ENCODE data around the gene CTNNAL1. TPM values are rescaled to one million over a fixed set of nuclear protein-coding genes. Genes with fewer than 3 reads are reported as not detected.
"Not testable (repeated sequence)": the region's sequence is repeated elsewhere in the genome, so short reads cannot be mapped to it uniquely, and the experiment has no call there.

The CTNNAL1 gene
- total RNA-seq, 1 experiment from 2014 or later: 72.0 TPM

- Histone ChIP-seq H3K4me1 (ENCODE audit: insufficient read depth, low read length, poor library complexity, severe bottlenecking) (no peaks in the 10 kb centered on the region), H3K27ac (ENCODE audit: low read depth, low read length, poor library complexity, severe bottlenecking) (no peak overlapping the region), H3K4me3 (ENCODE audit: low read depth, low read length, poor library complexity, severe bottlenecking) (no peak overlapping the region), H3K9me3 (ENCODE audit: low read depth, low read length, poor library complexity, severe bottlenecking) (no peaks in the 10 kb centered on the region), H3K27me3 (replicated peaks; ENCODE audit: insufficient read depth, low read depth, low read length, poor library complexity) (no peaks in the 10 kb centered on the region), H3K36me3 (ENCODE audit: insufficient read depth, low read length, poor library complexity, severe bottlenecking) (peaks cover 45% of the 10 kb centered on the region)
- DNase-seq (ENCODE audit: low spot score): no peak
- no TSS peak for BruUV-seq (replicated peaks)
- CTCF ChIA-PET: no interaction called here
- intact Hi-C loops (cut with micrococcal nuclease; ENCODE audit: unreplicated experiment): no loop called here
- TF ChIP-seq EZH2 (IDR thresholded peaks at IDR 0.05; ENCODE audit: borderline replicate concordance, low read depth, low read length, poor library complexity, severe bottlenecking): no peak
- no peak for TF ChIP-seq CTCF (conservative IDR thresholded peaks at IDR 0.05; ENCODE audit: low read depth, low read length)
- POLR2A ChIA-PET (ENCODE audit: low non-redundant PET): no interaction called here
Observed at GRCh38 chr9:108903420-108904103, 109.7 kb downstream of the CTNNAL1 start.

GRCh38 chr9:108900176-108900575, 113.1 kb downstream of the CTNNAL1 start:
- no peak for DNase-seq (ENCODE audit: low spot score)
- POLR2A ChIA-PET (ENCODE audit: low non-redundant PET): interaction anchor here (0.7 kb wide), 1 partner anchor 20 kb away, joined by 6 read pairs; no protein-coding TSS in a partner anchor
- H3K27me3 ChIP-seq (replicated peaks; ENCODE audit: insufficient read depth, low read depth, low read length, poor library complexity): no peaks in the 10 kb centered on the region
- CTCF ChIA-PET: no interaction called here
- TF ChIP-seq CTCF (conservative IDR thresholded peaks at IDR 0.05; ENCODE audit: low read depth, low read length): no peak
- no peak for TF ChIP-seq EZH2 (IDR thresholded peaks at IDR 0.05; ENCODE audit: borderline replicate concordance, low read depth, low read length, poor library complexity, severe bottlenecking)
- no peak overlapping the region for H3K4me3 ChIP-seq (ENCODE audit: low read depth, low read length, poor library complexity, severe bottlenecking)
- BruUV-seq (replicated peaks): no TSS peak
- intact Hi-C loops (cut with micrococcal nuclease; ENCODE audit: unreplicated experiment): no loop called here
- no peaks in the 10 kb centered on the region for H3K9me3 ChIP-seq (ENCODE audit: low read depth, low read length, poor library complexity, severe bottlenecking)
- H3K36me3 ChIP-seq (ENCODE audit: insufficient read depth, low read length, poor library complexity, severe bottlenecking): peaks cover 62% of the 10 kb centered on the region
- no peak overlapping the region for H3K27ac ChIP-seq (ENCODE audit: low read depth, low read length, poor library complexity, severe bottlenecking)
- H3K4me1 ChIP-seq (ENCODE audit: insufficient read depth, low read length, poor library complexity, severe bottlenecking): no peaks in the 10 kb centered on the region

DNA sequence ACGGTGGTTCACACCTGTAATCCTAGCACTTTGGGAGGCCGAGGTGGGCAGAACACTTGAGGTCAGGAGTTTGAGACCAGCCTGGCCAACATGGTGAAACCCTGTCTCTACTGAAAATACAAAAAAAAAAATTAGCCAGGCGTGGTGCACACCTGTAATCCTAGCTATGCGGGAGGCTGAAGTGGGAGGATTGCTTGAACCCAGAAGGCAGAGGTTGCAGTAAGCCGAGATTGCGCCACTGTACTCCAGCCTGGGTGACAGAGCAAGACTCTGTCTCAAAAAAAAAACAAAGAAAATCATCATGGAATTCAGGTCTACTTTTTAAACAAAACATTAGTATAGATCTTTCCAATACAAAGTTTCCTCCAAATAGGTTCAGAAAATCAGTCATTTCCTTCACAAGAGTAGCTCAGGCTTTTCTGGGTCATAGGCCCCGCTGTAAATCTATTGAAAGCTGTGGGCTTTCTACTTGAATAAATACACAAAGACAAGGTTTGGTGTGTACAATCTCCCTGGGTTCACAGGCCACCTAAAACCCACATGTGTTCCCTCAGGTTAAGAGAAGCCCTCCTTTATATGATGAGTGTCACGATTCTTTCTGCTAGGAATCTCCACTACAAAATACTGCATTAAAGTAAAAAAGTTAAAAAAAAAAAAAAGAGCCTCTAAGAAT, 114.1 kb downstream of the CTNNAL1 start:
- H3K27me3 ChIP-seq (replicated peaks; ENCODE audit: insufficient read depth, low read depth, low read length, poor library complexity); H3K9me3 ChIP-seq (ENCODE audit: low read depth, low read length, poor library complexity, severe bottlenecking); H3K27ac ChIP-seq (ENCODE audit: low read depth, low read length, poor library complexity, severe bottlenecking); H3K4me3 ChIP-seq (ENCODE audit: low read depth, low read length, poor library complexity, severe bottlenecking); H3K4me1 ChIP-seq (ENCODE audit: insufficient read depth, low read length, poor library complexity, severe bottlenecking); intact Hi-C loops (cut with micrococcal nuclease; ENCODE audit: unreplicated experiment); CTCF ChIA-PET; BruUV-seq (replicated peaks); DNase-seq (ENCODE audit: low spot score): not testable (repeated sequence)
- POLR2A ChIA-PET (ENCODE audit: low non-redundant PET): interaction anchor here (0.7 kb wide), 1 partner anchor 21 kb away, joined by 6 read pairs; no protein-coding TSS in a partner anchor
- peaks cover 55% of the 10 kb centered on the region for H3K36me3 ChIP-seq (ENCODE audit: insufficient read depth, low read length, poor library complexity, severe bottlenecking)

Data from A673 (cell line).